GM12873 (cell line): ENCODE data around the gene TRABD2A.

Experiments used
- CTCF ChIP-seq: IDR thresholded peaks from 2 replicates; pipeline ENCODE4 v1.5.1; 2012; ENCODE audit warnings: low read depth, mild to moderate bottlenecking, moderate library complexity, low read length, control low read depth; ENCODE audit not compliant: insufficient read depth; ENCODE audit errors: missing control alignments

Gene TRABD2A

GRCh38 chr2:84801811-84802210, 79.1 kb downstream of the TRABD2A start:
- no peak for TF ChIP-seq CTCF

- no peak for TF ChIP-seq CTCF
Measured at GRCh38 chr2:84800194-84800805, 80.6 kb downstream of the TRABD2A start.

GRCh38 chr2:84799772-84800171, 81.1 kb downstream of the TRABD2A start:
- no peak for TF ChIP-seq CTCF

- no peak for TF ChIP-seq CTCF
Measured at GRCh38 chr2:84797271-84797670, 83.6 kb downstream of the TRABD2A start.

GRCh38 chr2:84796798-84797197, 84.1 kb downstream of the TRABD2A start:
- no peak for TF ChIP-seq CTCF

GRCh38 chr2:84793641-84794040, 87.2 kb downstream of the TRABD2A start:
- TF ChIP-seq CTCF: no peak

GRCh38 chr2:84792856-84793522, 87.9 kb downstream of the TRABD2A start:
- TF ChIP-seq CTCF: no peak
